ENCODE results near the gene METTL26.

- TF ChIP-seq EP300 (IDR thresholded peaks at IDR 0.05) (peak in 1 of 2 donors; percentile 77), CTCF (IDR thresholded peaks at IDR 0.05) (peak; percentile 90 to 99 (median 95))
Measured at GRCh38 chr16:667780-668518, 31.8 kb upstream of the METTL26 start, which contains the start of gene RHOT2.
